GM12892 (cell line): ENCODE measurements around the gene ESRRB.

Experiments used
- POLR2A ChIP-seq: IDR thresholded peaks from 2 replicates; pipeline ENCODE4 v1.6.1; 2011; ENCODE audit warnings: low read depth, low read length, control low read depth
- POLR2AphosphoS5 ChIP-seq: IDR thresholded peaks from 2 replicates; pipeline ENCODE4 v1.6.1; 2011; ENCODE audit warnings: low read depth, low read length, control low read depth

- TF ChIP-seq POLR2A (no peak), POLR2AphosphoS5 (no peak)
These were observed 18.6 kb downstream of the ESRRB start for GRCh38 chr14:76394569-76394968.
